PFSK-1 (cell line): ENCODE data around the gene PRSS27.

ENCODE experiments used
- FOXP2 ChIP-seq: optimal IDR thresholded peaks from 2 replicates; pipeline ENCODE3; 2011; ENCODE audit warnings: borderline replicate concordance, control low read depth, inconsistent platforms; ENCODE audit not compliant: insufficient read depth; ENCODE audit errors: extremely low read length, extremely low read depth
- POLR2AphosphoS5 ChIP-seq: IDR thresholded peaks from 2 replicates; pipeline ENCODE4 v1.6.1; 2012; ENCODE audit warnings: low read depth, mild to moderate bottlenecking, control low read depth, low read length, moderate library complexity
- SIN3A ChIP-seq: IDR thresholded peaks from 2 replicates; pipeline ENCODE4 v1.6.1; 2012; ENCODE audit warnings: mild to moderate bottlenecking, low read length, moderate library complexity, borderline replicate concordance; ENCODE audit not compliant: insufficient read depth
- TAF1 ChIP-seq: IDR thresholded peaks from 2 replicates; pipeline ENCODE4 v1.6.1; 2012; ENCODE audit warnings: low read length, control low read depth, borderline replicate concordance; ENCODE audit not compliant: insufficient read depth
- TF ChIP-seq, protein P1 (sequence below), 2 experiments: IDR thresholded peaks; 2 replicates each; pipeline versions ENCODE4 v1.6.1 to v1.8.0; 2011 to 2012; ENCODE audit warnings: low read depth in 2 of 2, low read length in 2 of 2, control low read depth in 1 of 2, inconsistent platforms in 1 of 2, mild to moderate bottlenecking in 1 of 2, moderate library complexity in 1 of 2; ENCODE audit not compliant: insufficient read depth in 1 of 2

Gene PRSS27

GRCh38 chr16:2711370-2712062 lies 8.5 kb downstream of the PRSS27 start:
- TF ChIP-seq TAF1 (no peak), FOXP2 (no peak), POLR2AphosphoS5 (no peak), SIN3A (no peak)
- TF ChIP-seq, protein P1, sequence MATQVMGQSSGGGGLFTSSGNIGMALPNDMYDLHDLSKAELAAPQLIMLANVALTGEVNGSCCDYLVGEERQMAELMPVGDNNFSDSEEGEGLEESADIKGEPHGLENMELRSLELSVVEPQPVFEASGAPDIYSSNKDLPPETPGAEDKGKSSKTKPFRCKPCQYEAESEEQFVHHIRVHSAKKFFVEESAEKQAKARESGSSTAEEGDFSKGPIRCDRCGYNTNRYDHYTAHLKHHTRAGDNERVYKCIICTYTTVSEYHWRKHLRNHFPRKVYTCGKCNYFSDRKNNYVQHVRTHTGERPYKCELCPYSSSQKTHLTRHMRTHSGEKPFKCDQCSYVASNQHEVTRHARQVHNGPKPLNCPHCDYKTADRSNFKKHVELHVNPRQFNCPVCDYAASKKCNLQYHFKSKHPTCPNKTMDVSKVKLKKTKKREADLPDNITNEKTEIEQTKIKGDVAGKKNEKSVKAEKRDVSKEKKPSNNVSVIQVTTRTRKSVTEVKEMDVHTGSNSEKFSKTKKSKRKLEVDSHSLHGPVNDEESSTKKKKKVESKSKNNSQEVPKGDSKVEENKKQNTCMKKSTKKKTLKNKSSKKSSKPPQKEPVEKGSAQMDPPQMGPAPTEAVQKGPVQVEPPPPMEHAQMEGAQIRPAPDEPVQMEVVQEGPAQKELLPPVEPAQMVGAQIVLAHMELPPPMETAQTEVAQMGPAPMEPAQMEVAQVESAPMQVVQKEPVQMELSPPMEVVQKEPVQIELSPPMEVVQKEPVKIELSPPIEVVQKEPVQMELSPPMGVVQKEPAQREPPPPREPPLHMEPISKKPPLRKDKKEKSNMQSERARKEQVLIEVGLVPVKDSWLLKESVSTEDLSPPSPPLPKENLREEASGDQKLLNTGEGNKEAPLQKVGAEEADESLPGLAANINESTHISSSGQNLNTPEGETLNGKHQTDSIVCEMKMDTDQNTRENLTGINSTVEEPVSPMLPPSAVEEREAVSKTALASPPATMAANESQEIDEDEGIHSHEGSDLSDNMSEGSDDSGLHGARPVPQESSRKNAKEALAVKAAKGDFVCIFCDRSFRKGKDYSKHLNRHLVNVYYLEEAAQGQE (IDR thresholded peaks at IDR 0.05; ENCODE audit: insufficient read depth in 1 of 2, low read depth in 2 of 2, low read length in 2 of 2), result no peak

GRCh38 chr16:2710711-2711231 lies 9.3 kb downstream of the PRSS27 start:
- TF ChIP-seq POLR2AphosphoS5, result no peak
- TF ChIP-seq SIN3A, result no peak
- TF ChIP-seq FOXP2, result no peak
- no peak for TF ChIP-seq TAF1
- TF ChIP-seq, protein P1 (IDR thresholded peaks at IDR 0.05; ENCODE audit: insufficient read depth in 1 of 2, low read depth in 2 of 2, low read length in 2 of 2), result no peak

DNA sequence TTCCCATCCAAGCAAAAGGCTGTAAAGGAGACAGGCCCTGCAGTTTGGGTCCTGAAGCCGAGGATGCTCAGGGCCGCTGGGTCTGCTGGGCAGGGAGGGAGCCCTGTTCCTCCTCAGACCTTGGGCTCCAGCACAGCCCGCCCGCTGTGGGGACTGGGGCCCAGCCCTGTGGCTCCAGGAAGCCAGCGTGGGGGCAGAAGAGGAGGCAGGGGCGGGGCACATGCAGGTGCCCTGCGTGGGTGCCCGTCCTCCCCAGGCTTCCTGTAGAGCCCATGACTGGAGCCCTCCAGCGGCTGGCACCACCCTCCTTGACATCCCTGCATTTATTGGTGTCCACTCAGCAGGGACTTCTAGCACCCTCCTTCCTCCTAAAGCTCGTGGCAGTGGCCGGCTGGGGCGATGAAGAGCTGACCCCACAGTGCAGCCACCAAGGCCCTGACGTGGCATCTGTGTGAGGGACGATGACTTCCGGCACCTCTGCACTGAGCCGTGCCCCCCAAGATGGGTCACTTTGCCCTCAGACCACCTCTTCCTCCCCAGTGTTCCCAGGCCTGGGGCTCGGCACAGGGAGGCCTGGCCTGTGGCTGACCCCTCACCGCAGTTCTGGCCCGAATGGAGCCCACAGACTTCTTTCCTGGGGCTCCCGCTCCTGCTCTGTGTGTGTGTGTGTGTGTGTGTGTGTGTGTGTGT lies 9.9 kb downstream of the PRSS27 start:
- TF ChIP-seq POLR2AphosphoS5 (no peak), TAF1 (no peak), SIN3A (no peak), FOXP2 (no peak)
- TF ChIP-seq, protein P1 (IDR thresholded peaks at IDR 0.05; ENCODE audit: insufficient read depth in 1 of 2, low read depth in 2 of 2, low read length in 2 of 2), result no peak

DNA sequence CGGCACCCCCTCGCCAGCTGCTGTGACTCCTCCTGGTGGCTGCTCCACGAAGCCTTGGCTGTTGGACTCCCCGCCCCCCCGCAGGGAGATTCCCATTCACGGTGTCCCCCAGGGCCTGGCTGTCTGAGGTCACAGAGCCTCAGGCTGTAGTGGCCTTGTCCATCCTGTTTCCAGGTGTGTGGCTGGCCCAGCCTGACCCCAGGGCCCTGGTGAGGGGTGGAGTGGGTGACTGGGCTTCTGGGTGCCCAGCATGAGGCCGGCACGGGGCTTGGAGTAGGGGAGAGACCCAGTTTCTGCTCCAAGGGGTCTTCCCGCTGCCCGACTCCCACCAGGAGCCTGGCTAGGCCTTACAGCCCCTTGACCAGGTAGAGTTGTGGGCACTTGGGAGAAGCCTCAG lies 10.4 kb downstream of the PRSS27 start:
- no peak for TF ChIP-seq FOXP2
- TF ChIP-seq POLR2AphosphoS5, result no peak
- TF ChIP-seq, protein P1 (IDR thresholded peaks at IDR 0.05; ENCODE audit: insufficient read depth in 1 of 2, low read depth in 2 of 2, low read length in 2 of 2), result no peak
- no peak for TF ChIP-seq TAF1
- TF ChIP-seq SIN3A, result no peak
